ENCODE measurements around the gene ADGRG7.
"Not testable (repeated sequence)": the region's sequence is repeated elsewhere in the genome, so short reads cannot be mapped to it uniquely, and the experiment has no call there.

Gene ADGRG7

GRCh38 chr3:100609305-100609704, at the start of gene ADGRG7:
Gene ADGRG7 (plus strand): TSS chr3:100609601. CDS start chr3:100609857, 256 bp downstream.
- DNase-seq = no peak

- no peak for DNase-seq
Observed at GRCh38 chr3:100560426-100560825, 49.0 kb upstream of the ADGRG7 start.

GRCh38 chr3:100561459-100562158, 47.8 kb upstream of the ADGRG7 start:
- DNase-seq = no peak

GRCh38 chr3:100562224-100562857, 47.1 kb upstream of the ADGRG7 start:
- DNase-seq = no peak

DNA sequence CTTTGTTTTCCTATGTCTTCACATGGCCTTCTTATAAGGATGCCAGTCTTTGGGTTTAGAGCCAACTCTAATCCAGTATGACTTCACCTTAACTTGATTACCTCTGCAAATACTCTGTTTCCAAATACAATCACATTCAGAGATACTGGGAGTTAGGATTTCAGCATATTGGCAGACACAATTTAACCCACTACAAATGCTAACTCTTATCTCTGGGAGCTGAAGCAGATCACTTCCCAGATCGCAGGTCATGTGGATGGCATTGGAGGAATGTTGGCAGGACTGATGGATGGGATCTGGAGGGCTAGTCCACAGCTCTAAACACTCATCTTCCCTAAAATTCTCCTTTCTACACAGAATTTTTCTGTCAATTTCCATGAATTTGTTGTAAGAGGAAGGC, 46.2 kb upstream of the ADGRG7 start:
- DNase-seq = no peak

GRCh38 chr3:100563652-100564211, 45.7 kb upstream of the ADGRG7 start:
- DNase-seq = no peak

- DNase-seq = no peak
Observed at GRCh38 chr3:100570811-100571210, 38.6 kb upstream of the ADGRG7 start.

DNA sequence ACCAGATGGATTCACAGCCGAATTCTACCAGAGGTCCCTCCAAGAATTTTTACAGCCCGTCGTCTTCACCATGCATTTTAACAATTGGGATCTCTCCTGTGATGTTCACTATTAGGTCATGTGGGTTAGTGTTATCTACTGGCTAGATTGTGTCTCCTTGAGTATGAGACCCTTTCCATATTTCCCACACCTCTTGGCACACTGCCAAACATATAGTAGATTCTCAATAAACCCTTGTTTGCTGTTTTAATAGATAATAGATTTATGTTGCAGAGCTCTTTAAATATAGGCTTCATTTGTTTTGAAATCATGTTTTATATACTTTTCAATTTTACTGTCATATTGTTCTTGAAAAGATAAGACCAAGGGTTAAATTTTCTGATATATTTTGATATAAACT, 34.9 kb upstream of the ADGRG7 start:
- DNase-seq = no peak

GRCh38 chr3:100575704-100576103, 33.7 kb upstream of the ADGRG7 start:
- DNase-seq = no peak

- no peak for DNase-seq
Observed at GRCh38 chr3:100577382-100578008, 31.9 kb upstream of the ADGRG7 start.

DNA sequence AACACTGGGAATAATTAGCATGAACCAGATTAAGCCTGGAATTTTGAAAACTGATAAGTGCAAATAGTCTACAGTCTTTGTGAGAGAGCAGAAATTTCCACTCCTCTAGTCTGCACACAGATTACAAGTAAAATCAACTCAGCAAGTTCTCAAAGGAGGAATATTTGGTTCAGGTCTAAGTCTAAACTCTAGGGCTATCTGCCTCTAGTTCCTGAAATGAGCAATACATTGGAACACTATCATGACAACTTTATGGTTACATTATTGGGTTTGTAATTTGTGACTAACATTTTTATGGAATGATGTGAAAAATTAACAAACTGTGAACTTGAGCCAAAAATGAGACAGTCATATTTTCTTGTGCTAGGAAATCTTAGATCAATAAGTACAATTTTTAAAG, 30.8 kb upstream of the ADGRG7 start:
- DNase-seq = no peak

DNA sequence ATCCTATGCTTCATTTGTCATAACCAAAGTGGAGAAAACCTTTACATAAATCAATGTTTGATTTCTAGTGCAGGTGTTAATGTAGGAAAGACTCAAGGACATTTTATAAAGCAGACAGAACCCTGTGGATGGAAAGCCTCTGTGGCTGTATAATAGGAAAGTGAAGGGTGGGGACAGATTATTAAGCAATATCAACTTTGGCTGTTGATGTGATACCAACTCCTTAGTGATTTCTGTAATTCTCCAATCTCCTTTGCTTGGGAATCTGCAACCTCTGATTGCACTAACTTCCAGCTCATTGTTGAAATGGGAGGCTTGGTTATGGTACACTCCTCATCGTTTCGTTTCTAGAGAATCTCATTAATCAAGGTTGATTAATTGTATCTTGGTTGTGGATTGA, 29.3 kb upstream of the ADGRG7 start:
- no peak for DNase-seq

- DNase-seq = no peak
Observed at GRCh38 chr3:100581650-100582049, 27.8 kb upstream of the ADGRG7 start.

GRCh38 chr3:100582157-100582556, 27.2 kb upstream of the ADGRG7 start:
- DNase-seq = not testable (repeated sequence)

DNA sequence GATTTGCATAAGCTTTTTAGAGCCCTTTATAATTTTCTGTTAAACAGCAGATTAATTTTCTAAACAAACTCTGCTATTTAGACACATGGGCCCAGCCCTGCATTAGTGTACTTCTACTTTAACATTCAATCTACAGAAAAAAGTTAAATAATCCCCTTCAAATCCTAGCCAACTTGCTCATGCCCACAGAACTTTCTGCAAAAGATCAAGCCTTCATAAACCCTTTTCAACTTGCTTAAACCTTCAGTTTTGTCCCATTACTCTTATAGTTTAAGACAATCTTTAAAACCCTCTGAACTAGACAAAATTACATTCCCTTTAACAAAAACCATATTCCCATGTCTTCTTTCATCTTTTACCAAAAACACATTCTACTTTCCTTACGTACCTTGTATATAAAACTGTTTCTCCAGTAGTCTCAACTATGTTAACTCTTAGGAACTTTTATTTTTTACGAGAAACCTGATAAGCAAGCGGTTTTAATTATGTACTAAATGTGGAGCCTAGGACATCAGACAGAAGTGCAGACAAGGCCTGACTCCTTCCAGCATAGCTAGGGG, 25.2 kb upstream of the ADGRG7 start:
- DNase-seq = no peak

- no peak for DNase-seq
Observed at GRCh38 chr3:100586832-100587231, 22.6 kb upstream of the ADGRG7 start.

- no peak for DNase-seq
Observed at GRCh38 chr3:100588251-100588650, 21.1 kb upstream of the ADGRG7 start.

- peak; percentile 44 for DNase-seq
Observed at GRCh38 chr3:100590114-100590839, 19.1 kb upstream of the ADGRG7 start.

GRCh38 chr3:100590840-100591147, 18.6 kb upstream of the ADGRG7 start:
- DNase-seq = no peak

- no peak for DNase-seq
Observed at GRCh38 chr3:100591411-100591810, 18.0 kb upstream of the ADGRG7 start.

GRCh38 chr3:100600181-100601042, 9.0 kb upstream of the ADGRG7 start:
- no peak for DNase-seq
